T-helper 2 cell treated with Interferon-gamma antibody and Interleukin-4, amounts not matched to agents 5 μg/mL and 100 μg/mL, for 36 hours (primary cell): ENCODE measurements around the gene CALHM5.

Experiments
- DNase-seq: peaks from one replicate; pipeline ENCODE4 v3.0.0; 2021; ENCODE audit warnings: low spot score
- H3K27ac Mint-ChIP-seq: one replicate; pipeline ENCODE4 v1.8.0; 2021; ENCODE audit warnings: mild to moderate bottlenecking, mixed read lengths
- H3K27me3 Mint-ChIP-seq: one replicate; pipeline ENCODE4 v1.8.0; 2021; ENCODE audit warnings: low read depth, mixed read lengths
- H3K36me3 Mint-ChIP-seq: one replicate; pipeline ENCODE4 v1.8.0; 2021; ENCODE audit warnings: low read depth, mixed read lengths
- H3K4me1 Mint-ChIP-seq: one replicate; pipeline ENCODE4 v1.8.0; 2021; ENCODE audit warnings: low read depth, mixed read lengths
- H3K4me3 Mint-ChIP-seq: one replicate; pipeline ENCODE4 v1.8.0; 2022; ENCODE audit warnings: mild to moderate bottlenecking, moderate library complexity, mixed read lengths
- H3K9me3 Mint-ChIP-seq: one replicate; pipeline ENCODE4 v1.8.0; 2021; ENCODE audit warnings: mixed read lengths

CALHM5 gene

DNA sequence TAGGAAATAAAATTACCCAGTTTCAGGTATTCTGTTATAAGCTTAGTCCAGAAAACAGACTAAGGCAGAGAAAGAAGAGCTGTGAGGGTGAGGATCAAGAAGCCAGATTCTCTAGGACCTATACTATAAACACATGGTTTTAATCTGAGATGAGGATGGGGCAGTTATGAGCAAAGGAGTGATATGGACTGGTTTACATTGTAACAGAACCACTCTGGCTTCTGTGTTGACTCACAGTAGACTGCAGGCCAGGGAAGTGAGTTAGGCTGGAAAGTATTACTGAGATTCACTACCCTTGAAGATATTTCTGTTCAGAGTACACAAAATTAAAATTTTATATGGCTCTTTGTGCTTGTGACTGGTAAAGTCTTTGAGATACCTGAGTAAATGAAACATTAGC is 56.7 kb downstream of the CALHM5 start:
- Mint-ChIP-seq H3K27me3 (peaks cover 17% of the 10 kb centered on the region), H3K36me3 (peaks cover 2% of the 10 kb centered on the region), H3K9me3 (no peaks in the 10 kb centered on the region), H3K4me3 (no peak overlapping the region), H3K27ac (no peak overlapping the region), H3K4me1 (peaks cover 22% of the 10 kb centered on the region)
- no peak for DNase-seq

DNA sequence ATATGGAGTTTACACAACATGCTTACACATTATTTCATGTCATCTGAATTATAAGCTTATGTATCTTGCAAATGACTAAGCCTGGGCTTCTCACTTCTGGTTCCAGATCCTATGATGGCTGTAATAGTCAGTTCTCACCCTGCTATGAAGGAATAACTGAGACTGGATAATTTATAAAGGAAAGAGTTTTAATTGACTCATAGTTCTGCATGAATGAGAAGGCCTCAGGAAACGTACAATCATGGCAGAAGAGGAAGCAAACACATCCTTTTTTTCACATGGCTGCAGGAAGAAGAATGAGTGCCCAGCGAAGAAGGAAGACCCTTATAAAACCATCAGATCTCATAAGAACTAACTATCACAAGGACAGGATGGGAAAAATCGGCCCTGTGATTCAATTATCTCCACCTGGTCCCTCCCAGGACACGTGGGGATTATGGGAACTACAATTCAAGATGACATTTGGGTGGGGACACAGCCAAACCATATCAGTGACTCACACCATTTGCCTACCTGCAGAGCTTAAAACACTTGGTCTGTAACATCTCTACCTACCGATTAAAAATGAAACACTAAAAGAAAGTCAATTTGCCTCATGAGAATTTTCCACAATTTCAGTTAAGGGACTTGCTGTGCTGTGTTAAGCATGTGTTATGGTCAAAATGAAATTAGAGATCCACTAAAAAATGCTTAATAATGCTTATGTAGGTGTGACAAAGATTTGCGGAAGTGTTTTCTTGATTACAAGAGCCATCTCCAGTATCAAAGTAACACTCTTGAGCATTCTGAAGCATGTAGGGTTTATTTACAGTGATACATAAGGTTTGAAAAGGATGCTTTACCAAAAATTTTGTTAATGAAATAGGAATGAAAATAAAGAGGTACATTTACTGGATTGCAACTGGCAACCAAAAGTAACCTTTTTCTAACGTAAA is 57.6 kb downstream of the CALHM5 start:
- Mint-ChIP-seq H3K36me3 (peaks cover 5% of the 10 kb centered on the region), H3K27ac (no peak overlapping the region)
- no peak for DNase-seq

DNA sequence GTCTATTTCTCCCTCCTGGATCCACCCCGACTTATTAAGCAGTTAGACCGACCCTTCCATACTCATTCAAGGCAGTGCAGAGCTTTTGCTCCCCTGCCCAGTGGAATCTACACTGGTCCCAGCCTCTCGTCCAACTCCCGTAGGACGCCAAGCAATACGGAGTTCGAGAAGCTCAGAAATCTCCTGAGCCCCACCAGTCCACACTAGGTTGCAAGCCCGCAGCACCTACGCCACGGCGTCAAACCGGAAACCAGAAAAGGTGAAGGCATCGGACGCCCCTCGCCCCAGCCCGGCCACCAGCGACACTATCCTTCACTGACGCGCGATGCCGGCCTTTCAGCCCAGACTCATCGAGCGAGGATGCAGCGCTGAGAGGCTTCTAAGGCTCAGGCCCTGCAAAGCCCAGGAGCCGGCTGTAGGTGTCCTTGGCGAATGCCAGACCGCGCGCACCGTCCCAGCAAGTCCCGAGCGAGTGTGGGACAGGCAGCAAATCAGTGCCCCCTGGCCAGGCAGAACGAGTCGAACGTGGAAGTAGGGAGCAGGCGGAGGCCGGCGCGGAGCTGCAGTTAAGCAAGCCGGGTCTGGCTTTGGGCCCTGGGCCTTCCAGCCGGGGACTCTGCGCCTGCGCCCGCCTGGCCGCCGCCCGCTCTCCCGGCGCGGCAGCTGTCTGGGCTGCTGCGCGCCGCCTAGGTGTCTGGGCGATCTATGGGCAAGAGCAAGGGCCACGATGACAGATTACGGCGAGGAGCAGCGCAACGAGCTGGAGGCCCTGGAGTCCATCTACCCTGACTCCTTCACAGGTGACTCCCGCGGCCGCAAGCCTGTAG is 59.6 kb downstream of the CALHM5 start, which contains the start of gene RWDD1:
Gene RWDD1 (plus strand): TSS at position 649 of the 827 bp plus-strand sequence. CDS start 79 bp downstream, at position 728.
- peaks cover 28% of the 10 kb centered on the region for H3K4me1 Mint-ChIP-seq
- no peaks in the 10 kb centered on the region for H3K9me3 Mint-ChIP-seq
- peaks cover 11% of the 10 kb centered on the region for H3K27me3 Mint-ChIP-seq
- peak within 1 kb of the TSS; percentile 95 for H3K27ac Mint-ChIP-seq
- peak within 1 kb of the TSS; percentile 97 for H3K4me3 Mint-ChIP-seq
- DNase-seq: peak; percentile 99
- peaks cover 12% of the 10 kb centered on the region for H3K36me3 Mint-ChIP-seq

More for the DNA sequence above, 57.6 kb downstream of the CALHM5 start:
- H3K4me3 Mint-ChIP-seq: no peak overlapping the region
- peaks cover 26% of the 10 kb centered on the region for H3K4me1 Mint-ChIP-seq
- H3K9me3 Mint-ChIP-seq: no peaks in the 10 kb centered on the region
- peaks cover 12% of the 10 kb centered on the region for H3K27me3 Mint-ChIP-seq

DNA sequence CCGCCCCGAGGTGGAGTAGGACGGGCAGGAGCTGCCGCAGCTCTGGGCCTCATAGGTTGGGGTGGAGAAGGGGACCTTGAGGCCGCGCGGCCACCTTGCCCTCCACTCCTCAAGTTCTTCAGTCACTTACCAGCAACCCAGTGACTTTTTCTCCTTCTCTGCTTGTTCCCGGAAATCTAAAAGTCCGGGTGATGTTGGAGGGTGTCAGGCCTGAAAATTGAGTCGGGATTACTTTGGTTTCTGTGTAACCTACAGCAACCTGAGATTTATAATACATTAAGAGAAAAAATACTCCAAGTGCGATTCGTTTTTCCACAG is 60.2 kb downstream of the CALHM5 start:
- peaks cover 15% of the 10 kb centered on the region for H3K36me3 Mint-ChIP-seq
- no peak for DNase-seq
- peaks cover 30% of the 10 kb centered on the region for H3K4me1 Mint-ChIP-seq
- peak overlapping the region; percentile 93 for H3K27ac Mint-ChIP-seq
- H3K4me3 Mint-ChIP-seq: peak overlapping the region; percentile 97
- no peaks in the 10 kb centered on the region for H3K9me3 Mint-ChIP-seq
- H3K27me3 Mint-ChIP-seq: peaks cover 7% of the 10 kb centered on the region

DNA sequence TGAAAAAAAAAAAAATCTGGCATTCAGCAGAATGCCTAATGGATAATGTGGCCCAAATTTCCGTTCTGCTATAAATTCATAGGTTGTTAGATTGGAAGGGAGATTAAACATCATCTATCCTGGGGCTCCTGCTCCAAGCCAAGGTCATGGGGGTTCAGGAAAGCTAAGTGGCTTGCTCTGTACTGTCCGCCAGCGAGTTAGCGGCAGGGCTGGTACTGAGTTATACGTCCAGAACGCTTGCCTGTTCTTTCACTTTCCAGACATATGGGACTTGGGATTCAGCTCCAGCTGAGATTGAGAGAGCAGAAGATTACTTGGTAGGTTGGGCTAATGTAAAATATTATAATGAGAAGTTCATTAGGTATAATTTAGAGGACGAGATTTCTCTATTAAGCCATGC is 60.7 kb downstream of the CALHM5 start:
- Mint-ChIP-seq H3K27me3 (peaks cover 3% of the 10 kb centered on the region), H3K27ac (peak overlapping the region; percentile 93), H3K9me3 (no peaks in the 10 kb centered on the region), H3K4me1 (peaks cover 32% of the 10 kb centered on the region), H3K36me3 (peaks cover 16% of the 10 kb centered on the region), H3K4me3 (peak overlapping the region; percentile 97)
- no peak for DNase-seq
